Cardiac fibroblast (primary cell): ENCODE measurements around the gene ZCWPW1.
"Not testable (repeated sequence)": the region's sequence is repeated elsewhere in the genome, so short reads cannot be mapped to it uniquely, and the experiment has no call there.

ENCODE experiments used
- DNase-seq, 2 donors: peaks; one replicate each; pipeline versions ENCODE4 v3.0.0 to v3.0.0-alpha.2; 2010; ENCODE audit warnings: low read depth in 2 of 2
- H3K4me3 ChIP-seq, 2 donors: replicated peaks in 1 of 2; 1 replicate in 1 of 2; 2 replicates in 1 of 2; pipeline ENCODE4 v1.5.1; 2011; ENCODE audit warnings: low read depth in 2 of 2, low read length in 2 of 2, mild to moderate bottlenecking in 2 of 2, moderate library complexity in 1 of 2
- CTCF ChIP-seq: IDR thresholded peaks from one replicate; pipeline ENCODE4 v1.5.1; 2011; ENCODE audit warnings: low read depth, mild to moderate bottlenecking, low read length, inconsistent platforms

ZCWPW1 gene

DNA sequence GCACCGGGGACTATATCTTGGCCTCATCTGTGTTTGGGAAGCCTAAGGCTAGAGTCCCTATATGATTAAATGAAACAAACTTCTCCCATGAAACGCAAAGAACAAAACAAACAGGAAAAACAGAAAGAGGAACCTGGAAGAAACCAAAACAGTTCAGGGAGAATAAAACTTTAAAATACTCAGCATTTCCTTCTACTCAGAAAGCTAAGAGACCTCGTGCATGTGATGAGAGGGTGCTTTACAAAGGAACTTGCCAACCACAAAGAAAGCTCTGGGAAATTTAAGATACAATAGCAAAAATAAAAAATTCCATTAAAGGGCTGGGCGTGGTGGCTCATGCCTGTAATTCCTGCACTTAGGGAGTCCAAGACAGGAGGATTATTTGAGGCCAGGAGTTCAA, 48.3 kb downstream of the ZCWPW1 start:
- no peak overlapping the region for H3K4me3 ChIP-seq
- TF ChIP-seq CTCF, result no peak
- DNase-seq, result no peak

DNA sequence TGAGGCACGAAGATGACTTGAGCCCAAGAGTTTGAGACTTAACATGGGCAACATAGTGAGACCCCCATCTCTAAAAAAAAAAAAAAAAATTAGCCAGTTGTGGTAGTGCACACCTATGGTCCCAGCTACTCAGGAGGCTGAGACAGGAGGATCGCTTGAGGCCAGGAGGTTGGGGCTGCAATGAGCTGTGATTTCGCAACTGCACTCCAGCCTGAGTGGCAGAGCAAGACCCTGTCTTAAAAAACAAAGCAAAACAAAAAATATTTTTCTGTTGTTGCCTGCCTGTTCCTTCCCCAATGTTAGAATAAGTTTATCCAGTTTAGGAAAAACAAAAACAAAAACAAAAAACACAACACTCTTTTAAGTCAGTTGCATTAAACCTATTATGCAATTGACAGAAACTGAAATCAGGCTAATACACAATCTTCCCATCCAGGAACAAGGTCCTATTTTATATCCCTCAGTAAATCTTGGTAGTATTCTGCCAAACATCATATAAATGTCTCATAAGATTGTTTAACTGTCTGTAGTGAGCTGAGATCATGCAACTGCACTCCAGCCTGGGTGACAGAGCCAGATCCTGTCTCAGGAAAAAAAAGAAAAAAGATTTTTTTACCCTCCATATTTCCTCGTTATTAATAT, 50.3 kb downstream of the ZCWPW1 start:
- H3K4me3 ChIP-seq, result no peak overlapping the region
- TF ChIP-seq CTCF, result no peak
- no peak for DNase-seq

DNA sequence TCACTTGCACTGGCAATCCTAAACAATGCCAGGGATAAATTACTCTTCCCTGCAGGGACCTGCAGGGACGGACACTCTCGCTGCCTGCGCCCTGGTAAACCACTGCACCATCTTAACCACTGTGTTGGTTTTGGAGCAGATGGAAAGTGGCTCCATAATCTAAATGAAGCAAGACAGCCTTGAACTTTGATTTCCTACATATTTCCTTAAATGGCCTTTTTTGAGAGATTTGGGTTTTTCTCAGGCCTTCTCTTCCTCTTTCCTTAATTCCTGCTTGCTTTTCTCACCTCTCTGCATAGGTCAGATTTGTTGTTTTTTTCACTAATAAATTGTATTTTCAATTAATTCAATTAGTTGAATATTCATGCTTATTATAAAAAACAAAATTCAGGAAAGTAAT, 52.4 kb downstream of the ZCWPW1 start:
- DNase-seq, result no peak
- no peak for TF ChIP-seq CTCF
- H3K4me3 ChIP-seq, result no peak overlapping the region

- no peak for DNase-seq
- TF ChIP-seq CTCF, result no peak
- no peak overlapping the region for H3K4me3 ChIP-seq
Measured at GRCh38 chr7:100374601-100375000, 53.9 kb downstream of the ZCWPW1 start.

GRCh38 chr7:100373870-100374598, 54.5 kb downstream of the ZCWPW1 start:
- H3K4me3 ChIP-seq, DNase-seq: not testable (repeated sequence)

DNA sequence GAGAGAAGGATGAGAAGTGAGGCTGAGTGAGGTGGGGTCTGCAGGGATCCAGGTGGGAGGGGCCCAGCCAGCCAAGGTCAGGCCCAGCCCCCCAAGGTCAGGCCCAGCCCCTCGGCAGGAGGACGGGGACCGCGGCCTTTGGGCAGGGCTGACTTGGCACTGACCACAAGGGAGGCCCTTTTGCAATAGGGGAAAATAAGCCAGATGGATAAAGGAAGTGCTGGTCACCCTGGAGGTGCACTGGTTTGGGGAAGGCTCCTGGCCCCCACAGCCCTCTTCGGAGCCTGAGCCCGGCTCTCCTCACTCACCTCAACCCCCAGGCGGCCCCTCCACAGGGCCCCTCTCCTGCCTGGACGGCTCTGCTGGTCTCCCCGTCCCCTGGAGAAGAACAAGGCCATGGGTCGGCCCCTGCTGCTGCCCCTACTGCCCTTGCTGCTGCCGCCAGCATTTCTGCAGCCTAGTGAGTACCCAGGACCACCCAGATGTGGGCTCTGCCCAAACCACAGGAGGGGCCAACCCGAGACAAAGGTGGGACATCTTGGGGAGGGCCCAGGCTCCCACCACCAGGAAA, 55.2 kb downstream of the ZCWPW1 start, which contains the start of gene PILRA:
Gene PILRA (plus strand): TSS at position 227 of the 571 bp plus-strand sequence. CDS start 170 bp downstream, at position 397.
- DNase-seq, result peak; percentile 41 to 46
- no peak within 1 kb of the TSS for H3K4me3 ChIP-seq
- TF ChIP-seq CTCF, result no peak

DNA sequence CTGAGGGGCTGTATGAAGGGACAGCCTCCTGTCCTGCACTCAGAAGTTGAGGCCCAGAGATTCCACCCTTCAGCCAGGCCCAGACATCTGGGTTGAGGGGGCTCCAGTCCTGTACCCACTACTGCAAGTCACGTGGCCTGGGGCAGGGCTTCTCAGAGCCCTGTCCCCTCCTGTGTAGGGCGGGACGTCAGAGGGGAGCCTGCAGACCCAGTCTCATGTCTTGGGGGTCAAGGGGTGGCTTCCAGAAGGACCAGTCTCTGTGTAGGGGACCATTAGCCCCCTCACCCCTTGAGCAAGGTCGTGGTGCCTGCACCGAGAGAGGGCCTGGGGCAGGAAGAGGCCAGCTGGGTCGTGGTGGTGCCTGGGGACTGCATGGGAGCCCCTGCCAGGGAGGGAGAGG, 55.8 kb downstream of the ZCWPW1 start:
- no peak for TF ChIP-seq CTCF
- DNase-seq, result no peak
- no peak overlapping the region for H3K4me3 ChIP-seq
